Neural progenitor cell (in vitro differentiated cells): ENCODE results near the gene PRICKLE3.

Experiments
- CTCF ChIP-seq: fragments of 200-600 bp; sonication (generic); IDR thresholded peaks from 2 replicates; pipeline ENCODE4 v1.5.1; 2017; ENCODE audit warnings: antibody characterized with exemption, mild to moderate bottlenecking
- EZH2 ChIP-seq: fragments of 200-600 bp; sonication (generic); IDR thresholded peaks from 2 replicates; pipeline ENCODE4 v1.6.1; 2017; ENCODE audit warnings: antibody characterized with exemption, mild to moderate bottlenecking, moderate library complexity
- EZH2phosphoT487 ChIP-seq: fragments of 200-600 bp; sonication (generic); IDR thresholded peaks from 2 replicates; pipeline ENCODE4 v1.6.1; 2017; ENCODE audit warnings: antibody characterized with exemption

- TF ChIP-seq CTCF (no peak), EZH2 (no peak), EZH2phosphoT487 (no peak)
These were observed 42.0 kb upstream of the PRICKLE3 start for GRCh38 chrX:49228185-49228584.
